Tibial nerve (tissue), 4 donors: ENCODE data around the gene BTBD10. TPM values are rescaled to one million over a fixed set of nuclear protein-coding genes. Genes with fewer than 3 reads are reported as not detected.

Source experiments
- DNase-seq, 2 donors: peaks; one replicate each; pipeline ENCODE4 v3.0.0-alpha.2; 2019; ENCODE audit warnings: low spot score in 2 of 2
- H3K27ac ChIP-seq, 4 donors: fragments of 200-600 bp; sonication (generic) in 3 of 4; one replicate each; pipeline ENCODE4 v1.5.1; 2017 to 2019; ENCODE audit warnings: mild to moderate bottlenecking in 1 of 4
- H3K27me3 ChIP-seq, 2 donors: fragments of 200-600 bp; sonication (generic) in 1 of 2; one replicate each; pipeline versions ENCODE4 v1.5.1 to v1.6.0; 2017 to 2019
- H3K36me3 ChIP-seq, 3 donors: fragments of 200-600 bp; sonication (generic); one replicate each; pipeline ENCODE4 v1.5.1; 2018 to 2019
- H3K4me1 ChIP-seq, 4 donors: fragments of 200-600 bp; sonication (generic) in 3 of 4; one replicate each; pipeline ENCODE4 v1.5.1; 2017 to 2019
- H3K4me3 ChIP-seq, 4 donors: fragments of 200-600 bp; sonication (generic) in 3 of 4; one replicate each; pipeline ENCODE4 v1.5.1; 2017 to 2019; ENCODE audit warnings: mild to moderate bottlenecking in 1 of 4, moderate library complexity in 1 of 4
- H3K9me3 ChIP-seq, 4 donors: fragments of 200-600 bp; sonication (generic) in 3 of 4; one replicate each; pipeline ENCODE4 v1.5.1; 2017 to 2019
- CTCF ChIP-seq, 5 experiments: fragments of 200-600 bp in 3 of 5; fragments of 450-650 bp in 2 of 5; sonication (generic) in 3 of 5; IDR thresholded peaks; one replicate each; pipeline ENCODE4 v1.5.1; 2016 to 2019; ENCODE audit warnings: antibody characterized with exemption in 5 of 5, mild to moderate bottlenecking in 3 of 5, moderate library complexity in 2 of 5
- EP300 ChIP-seq, 2 donors: sonication (generic); formaldehyde crosslinking; IDR thresholded peaks; one replicate each; pipeline ENCODE4 v1.6.1; 2017; ENCODE audit warnings: antibody characterized with exemption in 2 of 2, mild to moderate bottlenecking in 1 of 2
- POLR2A ChIP-seq, 2 donors: fragments of 450-650 bp; IDR thresholded peaks; one replicate each; pipeline ENCODE4 v1.6.1; 2017; ENCODE audit warnings: antibody characterized with exemption in 2 of 2, mild to moderate bottlenecking in 2 of 2, moderate library complexity in 2 of 2
- WGBS, 2 donors: methylation state at CpG; one replicate each; pipeline ENCODE4 v1.1.5; 2018; 5-methylcytosine and 5-hydroxymethylcytosine counted together
- total RNA-seq, 4 donors: library from RNA; depleted of rRNA; stranded (reverse); fragments of >200 nt; gene quantifications; one replicate each; pipeline ENCODE4 v1.1.0, GENCODE V29; 2016

The BTBD10 gene
- total RNA-seq, 4 donors from 2014 or later: 29.8 to 37.0 (median 33.7) TPM

GRCh38 chr11:13487661-13488030, 24.6 kb upstream of the BTBD10 start:
- Histone ChIP-seq H3K4me1 (no peaks in the 10 kb centered on the region), H3K27me3 (no peaks in the 10 kb centered on the region), H3K27ac (no peak overlapping the region), H3K36me3 (no peaks in the 10 kb centered on the region), H3K9me3 (peaks cover 0 to 5% (median 0%) of the 10 kb centered on the region in 4 donors), H3K4me3 (no peak overlapping the region)
- 60 to 66% methylated on average over 5 of the region's 5 CpGs for WGBS, 2 donors
- no peak for DNase-seq
- no peak for TF ChIP-seq POLR2A (IDR thresholded peaks at IDR 0.05)
- TF ChIP-seq EP300 (IDR thresholded peaks at IDR 0.05): no peak
- no peak for TF ChIP-seq CTCF (IDR thresholded peaks at IDR 0.05)

GRCh38 chr11:13486926-13487660, 24.1 kb upstream of the BTBD10 start:
- Histone ChIP-seq H3K4me1 (no peaks in the 10 kb centered on the region), H3K4me3 (no peak overlapping the region), H3K27me3 (no peaks in the 10 kb centered on the region), H3K9me3 (peaks cover 0 to 5% (median 0%) of the 10 kb centered on the region in 4 donors), H3K36me3 (no peaks in the 10 kb centered on the region), H3K27ac (no peak overlapping the region)
- WGBS, 2 donors: 63 to 66% methylated on average over 26 of the region's 26 CpGs
- DNase-seq: no peak
- TF ChIP-seq CTCF (IDR thresholded peaks at IDR 0.05): peak in 2 of 5 experiments; percentile 9 to 18
- no peak for TF ChIP-seq EP300 (IDR thresholded peaks at IDR 0.05)
- no peak for TF ChIP-seq POLR2A (IDR thresholded peaks at IDR 0.05)

- Histone ChIP-seq H3K4me1 (no peaks in the 10 kb centered on the region), H3K4me3 (no peak overlapping the region), H3K27me3 (no peaks in the 10 kb centered on the region), H3K36me3 (no peaks in the 10 kb centered on the region), H3K27ac (no peak overlapping the region), H3K9me3 (peaks cover 0 to 5% (median 0%) of the 10 kb centered on the region in 4 donors)
- WGBS, 2 donors: 88 to 95% methylated on average over 9 of the region's 9 CpGs
- TF ChIP-seq POLR2A (IDR thresholded peaks at IDR 0.05) (no peak), CTCF (IDR thresholded peaks at IDR 0.05) (no peak), EP300 (IDR thresholded peaks at IDR 0.05) (no peak)
- no peak for DNase-seq
These were observed 17.2 kb upstream of the BTBD10 start for GRCh38 chr11:13480198-13480597.

- WGBS, 2 donors: 90 to 98% methylated on average over 3 of the region's 3 CpGs
These were observed 16.7 kb upstream of the BTBD10 start for GRCh38 chr11:13479688-13480087.

More at GRCh38 chr11:13479688-13480087, 16.7 kb upstream of the BTBD10 start:
- Histone ChIP-seq H3K9me3 (peaks cover 0 to 5% (median 0%) of the 10 kb centered on the region in 4 donors), H3K27ac (no peak overlapping the region), H3K4me3 (no peak overlapping the region), H3K36me3 (no peaks in the 10 kb centered on the region), H3K4me1 (no peaks in the 10 kb centered on the region), H3K27me3 (no peaks in the 10 kb centered on the region)
- TF ChIP-seq EP300 (IDR thresholded peaks at IDR 0.05): no peak
- TF ChIP-seq POLR2A (IDR thresholded peaks at IDR 0.05): no peak
- TF ChIP-seq CTCF (IDR thresholded peaks at IDR 0.05): no peak
- DNase-seq: no peak
